Neural cell (in vitro differentiated cells): ENCODE data around the gene C16orf74. TPM values are rescaled to one million over a fixed set of nuclear protein-coding genes. Genes with fewer than 3 reads are reported as not detected.

ENCODE experiments used
- H2AFZ ChIP-seq: fragments of 200-600, 300-800 bp; sonication (generic), shearing (Covaris generic); 2 replicates; pipeline ENCODE4 v1.6.0; 2014; ENCODE audit warnings: low read depth, mild to moderate bottlenecking, antibody characterized with exemption, low read length, moderate library complexity
- H3F3A ChIP-seq: fragments of 200-600 bp; shearing (Covaris generic); 2 replicates; pipeline ENCODE4 v1.6.1; 2016; ENCODE audit warnings: mild to moderate bottlenecking, moderate library complexity, mixed read lengths, antibody characterized with exemption, low read length; ENCODE audit not compliant: insufficient read depth, poor library complexity, severe bottlenecking
- H3K27ac ChIP-seq: fragments of 200-600, 300-800 bp; sonication (generic), shearing (Covaris generic); 2 replicates; pipeline ENCODE4 v1.5.1; 2014; ENCODE audit warnings: mild to moderate bottlenecking, low read length, moderate library complexity
- H3K27me3 ChIP-seq: fragments of 300-800, 200-600 bp; sonication (generic), shearing (Covaris generic); 2 replicates; pipeline ENCODE4 v1.6.0; 2014; ENCODE audit warnings: mild to moderate bottlenecking, low read depth, low read length, moderate library complexity; ENCODE audit not compliant: insufficient read depth
- H3K36me3 ChIP-seq: fragments of 300-800, 200-600 bp; sonication (generic), shearing (Covaris generic); 2 replicates; pipeline ENCODE4 v1.5.1; 2014; ENCODE audit warnings: mild to moderate bottlenecking, antibody characterized with exemption, low read length, moderate library complexity; ENCODE audit not compliant: insufficient read depth
- H3K4me2 ChIP-seq: fragments of 300-800, 200-600 bp; sonication (generic), shearing (Covaris generic); 2 replicates; pipeline ENCODE4 v1.6.0; 2014; ENCODE audit warnings: mild to moderate bottlenecking, low read length
- H3K4me3 ChIP-seq: fragments of 300-800, 200-600 bp; sonication (generic), shearing (Covaris generic); 2 replicates; pipeline ENCODE4 v1.5.1; 2014; ENCODE audit warnings: mild to moderate bottlenecking, low read length, moderate library complexity
- H3K79me2 ChIP-seq: fragments of 200-600 bp; shearing (Covaris generic); replicated peaks from 2 replicates; pipeline ENCODE4 v1.6.0; 2014; ENCODE audit warnings: mild to moderate bottlenecking, low read length, moderate library complexity; ENCODE audit not compliant: insufficient read depth
- H3K9ac ChIP-seq: fragments of 300-800, 200-600 bp; sonication (generic), shearing (Covaris generic); 2 replicates; pipeline ENCODE4 v1.6.1; 2016; ENCODE audit warnings: mild to moderate bottlenecking, low read length, mixed read lengths
- H3K9me2 ChIP-seq: fragments of 200-600 bp; shearing (Covaris generic); 2 replicates; pipeline ENCODE4 v1.6.1; 2016; ENCODE audit warnings: mild to moderate bottlenecking, low read length, mixed read lengths; ENCODE audit not compliant: insufficient read depth
- H3K9me3 ChIP-seq: fragments of 200-600, 300-800 bp; sonication (generic), shearing (Covaris generic); 2 replicates; pipeline ENCODE4 v1.6.1; 2016; ENCODE audit warnings: mild to moderate bottlenecking, mixed run types, low read length, moderate library complexity, mixed read lengths
- H4K20me1 ChIP-seq: fragments of 200-600 bp; shearing (Covaris generic); 2 replicates; pipeline ENCODE4 v1.6.1; 2016; ENCODE audit warnings: mild to moderate bottlenecking, mixed run types; ENCODE audit not compliant: insufficient read depth
- EP300 ChIP-seq: fragments of 450-650 bp; conservative IDR thresholded peaks from 2 replicates; pipeline ENCODE4 v1.6.1; 2014; ENCODE audit warnings: antibody characterized with exemption, mild to moderate bottlenecking, moderate library complexity; ENCODE audit not compliant: poor library complexity, severe bottlenecking
- EZH2 ChIP-seq: fragments of 200-600, 300-800 bp; shearing (Covaris generic), sonication (generic); IDR thresholded peaks from 2 replicates; pipeline ENCODE4 v1.6.1; 2014; ENCODE audit warnings: antibody characterized with exemption, low read length, borderline replicate concordance, mild to moderate bottlenecking; ENCODE audit not compliant: insufficient read depth, poor library complexity, severe bottlenecking
- MXI1 ChIP-seq: fragments of 450-650 bp; conservative IDR thresholded peaks from 2 replicates; pipeline ENCODE4 v1.6.1; 2014; ENCODE audit warnings: antibody characterized with exemption, mild to moderate bottlenecking; ENCODE audit not compliant: poor library complexity, severe bottlenecking
- POLR2AphosphoS5 ChIP-seq: IDR thresholded peaks from 2 replicates; pipeline ENCODE4 v1.6.1; 2012
- RAD21 ChIP-seq: fragments of 450-650 bp; conservative IDR thresholded peaks from 2 replicates; pipeline ENCODE4 v1.6.1; 2014; ENCODE audit warnings: antibody characterized with exemption, mild to moderate bottlenecking, moderate library complexity
- REST ChIP-seq: IDR thresholded peaks from 2 replicates; pipeline ENCODE4 v1.6.1; 2012; ENCODE audit warnings: borderline replicate concordance
- SMC3 ChIP-seq: fragments of 450-650 bp; conservative IDR thresholded peaks from 2 replicates; pipeline ENCODE4 v1.6.1; 2014; ENCODE audit warnings: antibody characterized with exemption, mild to moderate bottlenecking, moderate library complexity; ENCODE audit not compliant: poor library complexity
- TAF1 ChIP-seq: IDR thresholded peaks from 2 replicates; pipeline ENCODE4 v1.6.1; 2012; ENCODE audit warnings: low read depth
- polyA plus RNA-seq: library from polyadenylated mRNA; depleted of rRNA; stranded (reverse); fragments of >200 nt; gene quantifications from 2 replicates; pipeline ENCODE4 v1.2.3, GENCODE V29; 2014
- TF ChIP-seq, protein P1 (sequence below): fragments of 450-650 bp; IDR thresholded peaks from 2 replicates; pipeline ENCODE4 v1.5.1; 2014; ENCODE audit warnings: antibody characterized with exemption, mild to moderate bottlenecking, moderate library complexity; ENCODE audit not compliant: poor library complexity, severe bottlenecking

C16orf74 gene
- polyA plus RNA-seq, 1 donor from 2014 or later: not detected

- H3K36me3 ChIP-seq: no peaks in the 10 kb centered on the region
- no peaks in the 10 kb centered on the region for H3K27me3 ChIP-seq
- H3K4me3 ChIP-seq: no peak overlapping the region
- H3K79me2 ChIP-seq: peaks cover 41% of the 10 kb centered on the region
- H3F3A ChIP-seq: no peaks in the 10 kb centered on the region
- no peak overlapping the region for H2AFZ ChIP-seq
- no peak for TF ChIP-seq MXI1
- no peak for TF ChIP-seq REST
- TF ChIP-seq EZH2: no peak
- no peak for TF ChIP-seq EP300
- TF ChIP-seq TAF1: no peak
- TF ChIP-seq SMC3: no peak
- TF ChIP-seq, protein P1, sequence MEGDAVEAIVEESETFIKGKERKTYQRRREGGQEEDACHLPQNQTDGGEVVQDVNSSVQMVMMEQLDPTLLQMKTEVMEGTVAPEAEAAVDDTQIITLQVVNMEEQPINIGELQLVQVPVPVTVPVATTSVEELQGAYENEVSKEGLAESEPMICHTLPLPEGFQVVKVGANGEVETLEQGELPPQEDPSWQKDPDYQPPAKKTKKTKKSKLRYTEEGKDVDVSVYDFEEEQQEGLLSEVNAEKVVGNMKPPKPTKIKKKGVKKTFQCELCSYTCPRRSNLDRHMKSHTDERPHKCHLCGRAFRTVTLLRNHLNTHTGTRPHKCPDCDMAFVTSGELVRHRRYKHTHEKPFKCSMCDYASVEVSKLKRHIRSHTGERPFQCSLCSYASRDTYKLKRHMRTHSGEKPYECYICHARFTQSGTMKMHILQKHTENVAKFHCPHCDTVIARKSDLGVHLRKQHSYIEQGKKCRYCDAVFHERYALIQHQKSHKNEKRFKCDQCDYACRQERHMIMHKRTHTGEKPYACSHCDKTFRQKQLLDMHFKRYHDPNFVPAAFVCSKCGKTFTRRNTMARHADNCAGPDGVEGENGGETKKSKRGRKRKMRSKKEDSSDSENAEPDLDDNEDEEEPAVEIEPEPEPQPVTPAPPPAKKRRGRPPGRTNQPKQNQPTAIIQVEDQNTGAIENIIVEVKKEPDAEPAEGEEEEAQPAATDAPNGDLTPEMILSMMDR: no peak
- no peaks in the 10 kb centered on the region for H3K9me3 ChIP-seq
- no peak overlapping the region for H3K27ac ChIP-seq
- no peaks in the 10 kb centered on the region for H3K9me2 ChIP-seq
- no peak overlapping the region for H3K9ac ChIP-seq
- no peak overlapping the region for H3K4me2 ChIP-seq
- H4K20me1 ChIP-seq: no peaks in the 10 kb centered on the region
Measured at GRCh38 chr16:85796152-85796551, 45.3 kb upstream of the C16orf74 start.

DNA sequence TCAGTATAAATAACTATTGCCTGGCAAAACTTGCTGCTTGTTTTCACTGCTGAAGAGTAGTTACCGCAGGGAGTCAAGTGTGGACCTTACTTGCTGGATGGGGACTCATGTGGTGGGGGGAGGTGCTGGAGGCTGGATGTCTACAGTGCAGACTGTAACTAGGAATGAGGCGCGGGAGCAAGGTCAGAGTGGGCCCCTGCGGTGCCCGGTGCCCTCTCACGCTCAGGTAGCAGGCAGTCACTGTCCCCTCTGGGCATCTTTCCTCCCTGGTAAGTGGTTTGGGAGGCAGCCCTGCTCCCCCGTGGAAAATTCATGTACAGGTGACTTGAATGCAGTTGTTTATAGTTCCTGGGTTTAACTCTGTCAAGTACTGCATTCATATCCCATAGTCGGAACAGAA lies 43.8 kb upstream of the C16orf74 start:
- Histone ChIP-seq H4K20me1 (no peaks in the 10 kb centered on the region), H3F3A (no peaks in the 10 kb centered on the region), H3K27me3 (no peaks in the 10 kb centered on the region), H3K9me2 (no peaks in the 10 kb centered on the region), H3K27ac (no peak overlapping the region), H3K4me2 (no peak overlapping the region), H2AFZ (no peak overlapping the region), H3K9ac (no peak overlapping the region), H3K4me3 (no peak overlapping the region), H3K79me2 (peaks cover 33% of the 10 kb centered on the region), H3K9me3 (no peaks in the 10 kb centered on the region), H3K36me3 (no peaks in the 10 kb centered on the region)
- TF ChIP-seq MXI1: no peak
- TF ChIP-seq, protein P1: no peak
- TF ChIP-seq EP300: no peak
- TF ChIP-seq SMC3: no peak
- no peak for TF ChIP-seq POLR2AphosphoS5
- no peak for TF ChIP-seq RAD21
- no peak for TF ChIP-seq TAF1
- no peak for TF ChIP-seq EZH2
- no peak for TF ChIP-seq REST
